Skeletal muscle satellite cell (primary cell): ENCODE measurements around the gene RAD51B.

Experiments used
- H3K27me3 ChIP-seq: 2 replicates; pipeline ENCODE4 v1.7.0; 2013; ENCODE audit warnings: low read length; ENCODE audit not compliant: control insufficient read depth, insufficient read depth
- H3K36me3 ChIP-seq: 2 replicates; pipeline ENCODE4 v1.7.0; 2013; ENCODE audit warnings: mild to moderate bottlenecking, control low read depth, low read length; ENCODE audit not compliant: insufficient read depth
- H3K4me1 ChIP-seq: 2 replicates; pipeline ENCODE4 v1.7.0; 2013; ENCODE audit warnings: low read length; ENCODE audit not compliant: control insufficient read depth, insufficient read depth
- H3K4me2 ChIP-seq: 2 replicates; pipeline ENCODE4 v1.7.0; 2013; ENCODE audit warnings: mild to moderate bottlenecking, low read length
- H3K4me3 ChIP-seq: 2 replicates; pipeline ENCODE4 v1.7.0; 2013; ENCODE audit warnings: low read length
- H3K9ac ChIP-seq: 2 replicates; pipeline ENCODE4 v1.7.0; 2013; ENCODE audit warnings: mild to moderate bottlenecking, low read depth, low read length, moderate library complexity
- H3K9me3 ChIP-seq: replicated peaks from 2 replicates; pipeline ENCODE4 v1.7.0; 2013; ENCODE audit warnings: mild to moderate bottlenecking, control low read depth, low read length

Gene RAD51B

GRCh38 chr14:68315081-68315480 is 495.5 kb downstream of the RAD51B start:
- Histone ChIP-seq H3K27me3 (no peaks in the 10 kb centered on the region), H3K4me2 (no peak overlapping the region), H3K9me3 (no peaks in the 10 kb centered on the region), H3K9ac (no peak overlapping the region), H3K4me3 (no peak overlapping the region), H3K36me3 (no peaks in the 10 kb centered on the region), H3K4me1 (peaks cover 4% of the 10 kb centered on the region)

GRCh38 chr14:68316078-68316868 is 496.7 kb downstream of the RAD51B start:
- Histone ChIP-seq H3K9ac (no peak overlapping the region), H3K4me3 (no peak overlapping the region), H3K36me3 (no peaks in the 10 kb centered on the region), H3K9me3 (no peaks in the 10 kb centered on the region), H3K4me1 (peaks cover 3% of the 10 kb centered on the region), H3K27me3 (no peaks in the 10 kb centered on the region), H3K4me2 (no peak overlapping the region)

GRCh38 chr14:68317239-68317638 is 497.7 kb downstream of the RAD51B start:
- H3K4me2 ChIP-seq, result no peak overlapping the region
- H3K4me1 ChIP-seq, result peaks cover 3% of the 10 kb centered on the region
- no peaks in the 10 kb centered on the region for H3K9me3 ChIP-seq
- H3K27me3 ChIP-seq, result no peaks in the 10 kb centered on the region
- H3K9ac ChIP-seq, result no peak overlapping the region
- H3K4me3 ChIP-seq, result no peak overlapping the region
- H3K36me3 ChIP-seq, result no peaks in the 10 kb centered on the region

GRCh38 chr14:68318828-68319227 is 499.2 kb downstream of the RAD51B start:
- no peaks in the 10 kb centered on the region for H3K27me3 ChIP-seq
- no peaks in the 10 kb centered on the region for H3K9me3 ChIP-seq
- H3K9ac ChIP-seq, result no peak overlapping the region
- H3K4me3 ChIP-seq, result no peak overlapping the region
- peaks cover 3% of the 10 kb centered on the region for H3K4me1 ChIP-seq
- no peaks in the 10 kb centered on the region for H3K36me3 ChIP-seq
- H3K4me2 ChIP-seq, result no peak overlapping the region

- Histone ChIP-seq H3K4me3 (no peak overlapping the region), H3K9ac (no peak overlapping the region), H3K36me3 (no peaks in the 10 kb centered on the region), H3K4me2 (no peak overlapping the region), H3K4me1 (peaks cover 3% of the 10 kb centered on the region), H3K27me3 (no peaks in the 10 kb centered on the region), H3K9me3 (no peaks in the 10 kb centered on the region)
Measured at GRCh38 chr14:68320495-68320894, 500.9 kb downstream of the RAD51B start.

GRCh38 chr14:68322940-68323620 is 503.5 kb downstream of the RAD51B start:
- no peak overlapping the region for H3K4me3 ChIP-seq
- H3K9ac ChIP-seq, result no peak overlapping the region
- no peaks in the 10 kb centered on the region for H3K36me3 ChIP-seq
- H3K4me1 ChIP-seq, result peaks cover 3% of the 10 kb centered on the region
- H3K4me2 ChIP-seq, result no peak overlapping the region
- no peaks in the 10 kb centered on the region for H3K27me3 ChIP-seq
- no peaks in the 10 kb centered on the region for H3K9me3 ChIP-seq

GRCh38 chr14:68325267-68325807 is 505.8 kb downstream of the RAD51B start:
- no peaks in the 10 kb centered on the region for H3K9me3 ChIP-seq
- H3K4me1 ChIP-seq, result no peaks in the 10 kb centered on the region
- H3K4me2 ChIP-seq, result no peak overlapping the region
- no peaks in the 10 kb centered on the region for H3K36me3 ChIP-seq
- H3K9ac ChIP-seq, result no peak overlapping the region
- no peak overlapping the region for H3K4me3 ChIP-seq
- no peaks in the 10 kb centered on the region for H3K27me3 ChIP-seq

- Histone ChIP-seq H3K9me3 (no peaks in the 10 kb centered on the region), H3K36me3 (no peaks in the 10 kb centered on the region), H3K27me3 (no peaks in the 10 kb centered on the region), H3K9ac (no peak overlapping the region), H3K4me2 (no peak overlapping the region), H3K4me1 (no peaks in the 10 kb centered on the region), H3K4me3 (no peak overlapping the region)
Measured at GRCh38 chr14:68327231-68327630, 507.7 kb downstream of the RAD51B start.

- H3K27me3 ChIP-seq, result no peaks in the 10 kb centered on the region
Measured at GRCh38 chr14:68328509-68328908, 508.9 kb downstream of the RAD51B start.

GRCh38 chr14:68331426-68331825 is 511.8 kb downstream of the RAD51B start:
- H3K4me2 ChIP-seq, result no peak overlapping the region

More at GRCh38 chr14:68328509-68328908, 508.9 kb downstream of the RAD51B start:
- no peak overlapping the region for H3K4me3 ChIP-seq
- no peak overlapping the region for H3K4me2 ChIP-seq
- H3K36me3 ChIP-seq, result no peaks in the 10 kb centered on the region
- no peaks in the 10 kb centered on the region for H3K9me3 ChIP-seq
- no peak overlapping the region for H3K9ac ChIP-seq
- no peaks in the 10 kb centered on the region for H3K4me1 ChIP-seq

GRCh38 chr14:68331991-68332390 is 512.4 kb downstream of the RAD51B start:
- Histone ChIP-seq H3K4me1 (no peaks in the 10 kb centered on the region), H3K9me3 (no peaks in the 10 kb centered on the region), H3K27me3 (no peaks in the 10 kb centered on the region), H3K9ac (no peak overlapping the region), H3K4me2 (no peak overlapping the region), H3K36me3 (no peaks in the 10 kb centered on the region), H3K4me3 (no peak overlapping the region)

More at GRCh38 chr14:68331426-68331825, 511.8 kb downstream of the RAD51B start:
- no peak overlapping the region for H3K4me3 ChIP-seq
- no peaks in the 10 kb centered on the region for H3K36me3 ChIP-seq
- no peaks in the 10 kb centered on the region for H3K9me3 ChIP-seq
- no peaks in the 10 kb centered on the region for H3K27me3 ChIP-seq
- no peak overlapping the region for H3K9ac ChIP-seq
- H3K4me1 ChIP-seq, result no peaks in the 10 kb centered on the region
